B cell (primary cell): ENCODE results near the gene TEX52.

ENCODE experiments used
- CTCF ChIP-seq: fragments of 200-600 bp; IDR thresholded peaks from one replicate; pipeline ENCODE4 v1.8.0; 2022; ENCODE audit warnings: antibody characterized with exemption, mild to moderate bottlenecking
- EZH2 ChIP-seq: IDR thresholded peaks from 2 replicates; pipeline ENCODE4 v1.6.1; 2012; ENCODE audit warnings: borderline replicate concordance, low read depth, mild to moderate bottlenecking, moderate library complexity, low read length; ENCODE audit not compliant: insufficient read depth, poor library complexity, severe bottlenecking

GRCh38 chr12:2904260-2904659, 47.4 kb upstream of the TEX52 start:
- TF ChIP-seq EZH2, result no peak
- no peak for TF ChIP-seq CTCF
